HEK293 (cell line): Measurements from ENCODE around the gene RAC3.

ENCODE experiments used
- GLIS1 ChIP-seq: fragments of 450-650 bp; formaldehyde crosslinking; IDR thresholded peaks from 2 replicates; pipeline ENCODE4 v1.5.1; 2016; ENCODE audit warnings: missing biosample characterization, missing genetic modification characterization
- KLF7 ChIP-seq: fragments of 450-650 bp; formaldehyde crosslinking; IDR thresholded peaks from 2 replicates; pipeline ENCODE4 v1.5.1; 2016; ENCODE audit warnings: missing biosample characterization, missing genetic modification characterization, borderline replicate concordance
- ZBTB1 ChIP-seq: fragments of 450-650 bp; formaldehyde crosslinking; IDR thresholded peaks from 2 replicates; pipeline ENCODE4 v1.5.1; 2016; ENCODE audit warnings: missing biosample characterization, missing genetic modification characterization
- ZBTB17 ChIP-seq: fragments of 450-650 bp; formaldehyde crosslinking; IDR thresholded peaks from 2 replicates; pipeline ENCODE4 v1.5.1; 2016; ENCODE audit warnings: missing biosample characterization, missing genetic modification characterization
- ZFP69B ChIP-seq: fragments of 450-650 bp; formaldehyde crosslinking; IDR thresholded peaks from 2 replicates; pipeline ENCODE4 v1.5.1; 2016; ENCODE audit warnings: missing biosample characterization, missing genetic modification characterization
- ZNF16 ChIP-seq: fragments of 450-650 bp; formaldehyde crosslinking; IDR thresholded peaks from 2 replicates; pipeline ENCODE4 v1.5.1; 2016; ENCODE audit warnings: low read depth, missing biosample characterization, missing genetic modification characterization
- ZNF221 ChIP-seq: fragments of 450-650 bp; formaldehyde crosslinking; IDR thresholded peaks from 2 replicates; pipeline ENCODE4 v1.5.1; 2017; ENCODE audit warnings: missing biosample characterization, missing genetic modification characterization, borderline replicate concordance
- ZNF266 ChIP-seq: fragments of 450-650 bp; formaldehyde crosslinking; IDR thresholded peaks from 2 replicates; pipeline ENCODE4 v1.5.1; 2016; ENCODE audit warnings: missing biosample characterization, missing genetic modification characterization, low read depth
- ZNF274 ChIP-seq, 2 experiments: fragments of 200-500 bp in 1 of 2; fragments of 450-650 bp in 1 of 2; sonication (Bioruptor generic) in 1 of 2; formaldehyde crosslinking in 1 of 2; IDR thresholded peaks; 2 replicates each; pipeline versions ENCODE4 v1.5.1 to v1.6.1; 2014 to 2016; ENCODE audit warnings: borderline replicate concordance in 1 of 2, inconsistent platforms in 1 of 2, low read length in 1 of 2, missing biosample characterization in 1 of 2, missing genetic modification characterization in 1 of 2
- ZNF391 ChIP-seq: fragments of 450-650 bp; formaldehyde crosslinking; IDR thresholded peaks from 2 replicates; pipeline ENCODE4 v1.5.1; 2016; ENCODE audit warnings: low read depth, missing biosample characterization, missing genetic modification characterization, borderline replicate concordance
- ZNF549 ChIP-seq: fragments of 450-650 bp; IDR thresholded peaks from 2 replicates; pipeline ENCODE4 v1.5.1; 2018; ENCODE audit warnings: missing biosample characterization, missing genetic modification characterization, mild to moderate bottlenecking, inconsistent platforms, moderate library complexity
- ZNF629 ChIP-seq: fragments of 450-650 bp; formaldehyde crosslinking; IDR thresholded peaks from 2 replicates; pipeline ENCODE4 v1.5.1; 2017; ENCODE audit warnings: missing biosample characterization, missing genetic modification characterization
- ZNF670 ChIP-seq: fragments of 450-650 bp; formaldehyde crosslinking; IDR thresholded peaks from 2 replicates; pipeline ENCODE4 v1.5.1; 2016; ENCODE audit warnings: missing biosample characterization, missing genetic modification characterization, low read depth
- ZSCAN30 ChIP-seq: fragments of 450-650 bp; IDR thresholded peaks from 2 replicates; pipeline ENCODE4 v1.5.1; 2018; ENCODE audit warnings: missing biosample characterization, mild to moderate bottlenecking, missing genetic modification characterization, moderate library complexity
- TF ChIP-seq, protein P1 (sequence below): fragments of 450-650 bp; formaldehyde crosslinking; IDR thresholded peaks from 2 replicates; pipeline ENCODE4 v1.5.1; 2016; ENCODE audit warnings: missing biosample characterization, missing genetic modification characterization
- TF ChIP-seq, protein P2 (sequence below): fragments of 450-650 bp; formaldehyde crosslinking; optimal IDR thresholded peaks from 2 replicates; pipeline ENCODE3; 2016; ENCODE audit warnings: missing biosample characterization, mild to moderate bottlenecking, missing genetic modification characterization
- TF ChIP-seq, protein P3 (sequence below): fragments of 450-650 bp; formaldehyde crosslinking; IDR thresholded peaks from 2 replicates; pipeline ENCODE4 v1.5.1; 2017; ENCODE audit warnings: missing biosample characterization, missing genetic modification characterization
- TF ChIP-seq, protein P4 (sequence below): fragments of 450-650 bp; formaldehyde crosslinking; IDR thresholded peaks from 2 replicates; pipeline ENCODE4 v1.5.1; 2016; ENCODE audit warnings: missing biosample characterization, missing genetic modification characterization
- TF ChIP-seq, protein P5 (sequence below): fragments of 450-650 bp; formaldehyde crosslinking; IDR thresholded peaks from 2 replicates; pipeline ENCODE4 v1.5.1; 2016; ENCODE audit warnings: missing biosample characterization, missing genetic modification characterization
- TF ChIP-seq, protein P6 (sequence below): IDR thresholded peaks from 2 replicates; pipeline ENCODE4 v1.6.1; 2011; ENCODE audit warnings: mild to moderate bottlenecking, low read depth, low read length, borderline replicate concordance
- TF ChIP-seq, protein P7 (sequence below): fragments of 450-650 bp; formaldehyde crosslinking; IDR thresholded peaks from 2 replicates; pipeline ENCODE4 v1.5.1; 2016; ENCODE audit warnings: missing biosample characterization, missing genetic modification characterization

The RAC3 gene

DNA sequence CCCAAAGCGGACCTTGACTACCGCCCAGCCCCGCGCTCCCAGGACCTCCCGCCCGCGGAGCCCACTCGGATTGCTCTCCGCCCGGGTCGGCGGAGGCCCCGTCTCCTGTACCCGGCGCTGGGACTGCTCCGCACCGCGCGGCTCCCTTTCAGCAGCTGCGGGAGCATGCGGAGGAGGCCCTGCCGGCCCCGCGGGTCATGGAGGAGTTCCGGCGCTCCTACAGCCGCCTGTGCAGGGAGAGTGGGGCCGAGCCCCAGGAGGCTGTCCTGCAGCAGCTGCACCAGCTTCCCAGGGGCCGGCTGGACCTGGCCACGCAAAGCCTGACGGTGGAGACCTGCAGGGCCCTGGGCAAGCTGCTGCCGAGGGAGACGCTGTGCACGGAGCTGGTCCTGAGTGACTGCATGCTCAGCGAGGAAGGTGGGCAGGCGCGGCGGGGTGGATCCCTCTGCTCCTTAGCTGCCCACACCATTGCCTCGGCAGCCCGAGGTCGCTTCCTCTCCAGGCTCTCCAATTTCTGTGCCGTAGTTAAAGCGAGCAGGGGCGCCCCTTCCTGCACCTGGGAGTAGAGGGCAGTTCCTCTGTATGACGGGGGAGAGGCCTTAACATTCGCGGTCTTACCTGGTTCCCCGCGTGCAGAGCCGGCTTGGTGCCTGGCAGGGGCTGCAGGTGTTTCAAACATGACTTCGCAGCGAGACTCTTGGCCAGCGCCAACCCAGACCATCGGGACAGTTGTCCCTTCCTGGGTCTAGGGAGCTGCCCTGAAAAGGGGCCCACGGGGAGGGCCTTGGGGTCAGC lies 7.8 kb upstream of the RAC3 start (continued):
- TF ChIP-seq, protein P1, sequence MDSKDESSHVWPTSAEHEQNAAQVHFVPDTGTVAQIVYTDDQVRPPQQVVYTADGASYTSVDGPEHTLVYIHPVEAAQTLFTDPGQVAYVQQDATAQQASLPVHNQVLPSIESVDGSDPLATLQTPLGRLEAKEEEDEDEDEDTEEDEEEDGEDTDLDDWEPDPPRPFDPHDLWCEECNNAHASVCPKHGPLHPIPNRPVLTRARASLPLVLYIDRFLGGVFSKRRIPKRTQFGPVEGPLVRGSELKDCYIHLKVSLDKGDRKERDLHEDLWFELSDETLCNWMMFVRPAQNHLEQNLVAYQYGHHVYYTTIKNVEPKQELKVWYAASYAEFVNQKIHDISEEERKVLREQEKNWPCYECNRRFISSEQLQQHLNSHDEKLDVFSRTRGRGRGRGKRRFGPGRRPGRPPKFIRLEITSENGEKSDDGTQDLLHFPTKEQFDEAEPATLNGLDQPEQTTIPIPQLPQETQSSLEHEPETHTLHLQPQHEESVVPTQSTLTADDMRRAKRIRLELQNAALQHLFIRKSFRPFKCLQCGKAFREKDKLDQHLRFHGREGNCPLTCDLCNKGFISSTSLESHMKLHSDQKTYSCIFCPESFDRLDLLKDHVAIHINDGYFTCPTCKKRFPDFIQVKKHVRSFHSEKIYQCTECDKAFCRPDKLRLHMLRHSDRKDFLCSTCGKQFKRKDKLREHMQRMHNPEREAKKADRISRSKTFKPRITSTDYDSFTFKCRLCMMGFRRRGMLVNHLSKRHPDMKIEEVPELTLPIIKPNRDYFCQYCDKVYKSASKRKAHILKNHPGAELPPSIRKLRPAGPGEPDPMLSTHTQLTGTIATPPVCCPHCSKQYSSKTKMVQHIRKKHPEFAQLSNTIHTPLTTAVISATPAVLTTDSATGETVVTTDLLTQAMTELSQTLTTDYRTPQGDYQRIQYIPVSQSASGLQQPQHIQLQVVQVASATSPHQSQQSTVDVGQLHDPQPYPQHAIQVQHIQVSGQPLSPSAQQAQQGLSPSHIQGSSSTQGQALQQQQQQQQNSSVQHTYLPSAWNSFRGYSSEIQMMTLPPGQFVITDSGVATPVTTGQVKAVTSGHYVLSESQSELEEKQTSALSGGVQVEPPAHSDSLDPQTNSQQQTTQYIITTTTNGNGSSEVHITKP (tag by site-specific recombination): no peak
- TF ChIP-seq ZNF274 (IDR thresholded peaks at IDR 0.05; ENCODE audit: low read length): no peak
- TF ChIP-seq ZNF274 (tag by site-specific recombination; IDR thresholded peaks at IDR 0.05; ENCODE audit: borderline replicate concordance): no peak
- TF ChIP-seq ZNF16 (tag by site-specific recombination): no peak
- TF ChIP-seq, protein P2, sequence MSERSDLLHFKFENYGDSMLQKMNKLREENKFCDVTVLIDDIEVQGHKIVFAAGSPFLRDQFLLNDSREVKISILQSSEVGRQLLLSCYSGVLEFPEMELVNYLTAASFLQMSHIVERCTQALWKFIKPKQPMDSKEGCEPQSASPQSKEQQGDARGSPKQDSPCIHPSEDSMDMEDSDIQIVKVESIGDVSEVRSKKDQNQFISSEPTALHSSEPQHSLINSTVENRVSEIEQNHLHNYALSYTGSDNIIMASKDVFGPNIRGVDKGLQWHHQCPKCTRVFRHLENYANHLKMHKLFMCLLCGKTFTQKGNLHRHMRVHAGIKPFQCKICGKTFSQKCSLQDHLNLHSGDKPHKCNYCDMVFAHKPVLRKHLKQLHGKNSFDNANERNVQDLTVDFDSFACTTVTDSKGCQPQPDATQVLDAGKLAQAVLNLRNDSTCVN (tag by site-specific recombination): no peak
- TF ChIP-seq ZSCAN30 (tag by site-specific recombination): no peak
- no peak for TF ChIP-seq ZNF549 (tag by site-specific recombination)
- TF ChIP-seq ZNF670: no peak
- no peak for TF ChIP-seq ZNF391 (tag by site-specific recombination)
- TF ChIP-seq ZNF629: no peak
- TF ChIP-seq, protein P3, sequence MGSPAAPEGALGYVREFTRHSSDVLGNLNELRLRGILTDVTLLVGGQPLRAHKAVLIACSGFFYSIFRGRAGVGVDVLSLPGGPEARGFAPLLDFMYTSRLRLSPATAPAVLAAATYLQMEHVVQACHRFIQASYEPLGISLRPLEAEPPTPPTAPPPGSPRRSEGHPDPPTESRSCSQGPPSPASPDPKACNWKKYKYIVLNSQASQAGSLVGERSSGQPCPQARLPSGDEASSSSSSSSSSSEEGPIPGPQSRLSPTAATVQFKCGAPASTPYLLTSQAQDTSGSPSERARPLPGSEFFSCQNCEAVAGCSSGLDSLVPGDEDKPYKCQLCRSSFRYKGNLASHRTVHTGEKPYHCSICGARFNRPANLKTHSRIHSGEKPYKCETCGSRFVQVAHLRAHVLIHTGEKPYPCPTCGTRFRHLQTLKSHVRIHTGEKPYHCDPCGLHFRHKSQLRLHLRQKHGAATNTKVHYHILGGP (tag by site-specific recombination): no peak
- TF ChIP-seq, protein P4, sequence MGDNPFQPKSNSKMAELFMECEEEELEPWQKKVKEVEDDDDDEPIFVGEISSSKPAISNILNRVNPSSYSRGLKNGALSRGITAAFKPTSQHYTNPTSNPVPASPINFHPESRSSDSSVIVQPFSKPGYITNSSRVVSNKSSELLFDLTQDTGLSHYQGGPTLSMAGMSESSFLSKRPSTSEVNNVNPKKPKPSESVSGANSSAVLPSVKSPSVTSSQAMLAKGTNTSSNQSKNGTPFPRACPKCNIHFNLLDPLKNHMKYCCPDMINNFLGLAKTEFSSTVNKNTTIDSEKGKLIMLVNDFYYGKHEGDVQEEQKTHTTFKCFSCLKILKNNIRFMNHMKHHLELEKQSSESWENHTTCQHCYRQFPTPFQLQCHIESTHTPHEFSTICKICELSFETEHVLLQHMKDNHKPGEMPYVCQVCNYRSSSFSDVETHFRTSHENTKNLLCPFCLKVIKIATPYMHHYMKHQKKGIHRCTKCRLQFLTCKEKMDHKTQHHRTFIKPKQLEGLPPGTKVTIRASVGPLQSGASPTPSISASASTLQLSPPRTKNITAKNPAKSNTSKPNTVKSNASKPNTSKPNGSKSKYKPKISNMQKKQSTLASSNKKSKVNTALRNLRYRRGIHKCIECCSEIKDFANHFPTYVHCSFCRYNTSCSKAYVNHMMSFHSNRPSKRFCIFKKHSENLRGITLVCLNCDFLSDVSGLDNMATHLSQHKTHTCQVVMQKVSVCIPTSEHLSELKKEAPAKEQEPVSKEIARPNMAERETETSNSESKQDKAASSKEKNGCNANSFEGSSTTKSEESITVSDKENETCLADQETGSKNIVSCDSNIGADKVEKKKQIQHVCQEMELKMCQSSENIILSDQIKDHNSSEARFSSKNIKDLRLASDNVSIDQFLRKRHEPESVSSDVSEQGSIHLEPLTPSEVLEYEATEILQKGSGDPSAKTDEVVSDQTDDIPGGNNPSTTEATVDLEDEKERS (tag by site-specific recombination): no peak
- peak; percentile 58 for TF ChIP-seq ZBTB17 (tag by site-specific recombination)
- no peak for TF ChIP-seq ZBTB1 (tag by site-specific recombination)
- TF ChIP-seq GLIS1: peak; percentile 7
- TF ChIP-seq KLF7 (tag by site-specific recombination): no peak; the same call in 1 of the 2 replicates
- TF ChIP-seq, protein P5, sequence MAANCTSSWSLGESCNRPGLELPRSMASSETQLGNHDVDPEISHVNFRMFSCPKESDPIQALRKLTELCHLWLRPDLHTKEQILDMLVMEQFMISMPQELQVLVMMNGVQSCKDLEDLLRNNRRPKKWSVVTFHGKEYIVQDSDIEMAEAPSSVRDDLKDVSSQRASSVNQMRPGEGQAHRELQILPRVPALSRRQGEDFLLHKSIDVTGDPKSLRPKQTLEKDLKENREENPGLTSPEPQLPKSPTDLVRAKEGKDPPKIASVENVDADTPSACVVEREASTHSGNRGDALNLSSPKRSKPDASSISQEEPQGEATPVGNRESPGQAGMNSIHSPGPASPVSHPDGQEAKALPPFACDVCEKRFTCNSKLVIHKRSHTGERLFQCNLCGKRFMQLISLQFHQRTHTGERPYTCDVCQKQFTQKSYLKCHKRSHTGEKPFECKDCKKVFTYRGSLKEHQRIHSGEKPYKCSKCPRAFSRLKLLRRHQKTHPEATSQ (tag by site-specific recombination): 0 out of 2 replicates have a peak, but pooled peaks have one; percentile 37
- TF ChIP-seq, protein P6, sequence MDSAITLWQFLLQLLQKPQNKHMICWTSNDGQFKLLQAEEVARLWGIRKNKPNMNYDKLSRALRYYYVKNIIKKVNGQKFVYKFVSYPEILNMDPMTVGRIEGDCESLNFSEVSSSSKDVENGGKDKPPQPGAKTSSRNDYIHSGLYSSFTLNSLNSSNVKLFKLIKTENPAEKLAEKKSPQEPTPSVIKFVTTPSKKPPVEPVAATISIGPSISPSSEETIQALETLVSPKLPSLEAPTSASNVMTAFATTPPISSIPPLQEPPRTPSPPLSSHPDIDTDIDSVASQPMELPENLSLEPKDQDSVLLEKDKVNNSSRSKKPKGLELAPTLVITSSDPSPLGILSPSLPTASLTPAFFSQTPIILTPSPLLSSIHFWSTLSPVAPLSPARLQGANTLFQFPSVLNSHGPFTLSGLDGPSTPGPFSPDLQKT: no peak
- TF ChIP-seq ZNF266 (tag by site-specific recombination): no peak
- TF ChIP-seq ZNF221 (tag by site-specific recombination): no peak
- no peak for TF ChIP-seq ZFP69B (tag by site-specific recombination)
- TF ChIP-seq, protein P7, sequence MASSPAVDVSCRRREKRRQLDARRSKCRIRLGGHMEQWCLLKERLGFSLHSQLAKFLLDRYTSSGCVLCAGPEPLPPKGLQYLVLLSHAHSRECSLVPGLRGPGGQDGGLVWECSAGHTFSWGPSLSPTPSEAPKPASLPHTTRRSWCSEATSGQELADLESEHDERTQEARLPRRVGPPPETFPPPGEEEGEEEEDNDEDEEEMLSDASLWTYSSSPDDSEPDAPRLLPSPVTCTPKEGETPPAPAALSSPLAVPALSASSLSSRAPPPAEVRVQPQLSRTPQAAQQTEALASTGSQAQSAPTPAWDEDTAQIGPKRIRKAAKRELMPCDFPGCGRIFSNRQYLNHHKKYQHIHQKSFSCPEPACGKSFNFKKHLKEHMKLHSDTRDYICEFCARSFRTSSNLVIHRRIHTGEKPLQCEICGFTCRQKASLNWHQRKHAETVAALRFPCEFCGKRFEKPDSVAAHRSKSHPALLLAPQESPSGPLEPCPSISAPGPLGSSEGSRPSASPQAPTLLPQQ (tag by site-specific recombination): no peak
